K562 (cell line): ENCODE data around the gene BPTF. TPM values are rescaled to one million over a fixed set of nuclear protein-coding genes. Genes with fewer than 3 reads are reported as not detected.
A peak's percentile ranks its signal among the peaks of the same experiment; 100 is the strongest.

Experiments
- AFF4 ChIP-seq: sonication (generic); formaldehyde crosslinking; IDR thresholded peaks from 2 replicates; pipeline ENCODE4 v1.8.0; 2023; ENCODE audit warnings: mild to moderate bottlenecking, missing genetic modification reagents
- ARNT ChIP-seq, 2 experiments: fragments of 450-650 bp; IDR thresholded peaks; 2 replicates each; pipeline ENCODE4 v1.6.1; 2016; ENCODE audit warnings: mild to moderate bottlenecking in 1 of 2
- CBFA2T2 ChIP-seq: fragments of 450-650 bp; conservative IDR thresholded peaks from 2 replicates; pipeline ENCODE4 v1.6.1; 2017; ENCODE audit warnings: mild to moderate bottlenecking
- CBX2 ChIP-seq: fragments of 200-600 bp; sonication (generic); IDR thresholded peaks from one replicate; pipeline ENCODE4 v1.6.1; 2012; ENCODE audit warnings: mild to moderate bottlenecking, low read length, inconsistent platforms; ENCODE audit not compliant: insufficient read depth, poor library complexity, severe bottlenecking
- ETV1 ChIP-seq: fragments of 450-650 bp; conservative IDR thresholded peaks from 2 replicates; pipeline ENCODE4 v1.6.1; 2016; ENCODE audit warnings: missing genetic modification characterization, control low read depth, low read depth, missing compliant biosample characterization
- GABPB1 ChIP-seq: sonication (generic); formaldehyde crosslinking; IDR thresholded peaks from 2 replicates; pipeline ENCODE4 v1.8.0; 2022; ENCODE audit warnings: mild to moderate bottlenecking, missing genetic modification reagents
- HNRNPUL1 ChIP-seq: fragments of 200-400 bp; formaldehyde crosslinking; IDR thresholded peaks from 2 replicates; pipeline ENCODE4 v1.6.1; 2017; ENCODE audit warnings: low read length
- KAT7 ChIP-seq: sonication (generic); formaldehyde crosslinking; IDR thresholded peaks from 2 replicates; pipeline ENCODE4 v1.8.0; 2022; ENCODE audit warnings: missing genetic modification reagents, mild to moderate bottlenecking, borderline replicate concordance
- PHB ChIP-seq: fragments of 250-450 bp; sonication (Bioruptor Pico); IDR thresholded peaks from 2 replicates; pipeline ENCODE4 v1.5.0; 2021
- RBFOX2 ChIP-seq: fragments of 200-400 bp; formaldehyde crosslinking; IDR thresholded peaks from 2 replicates; pipeline ENCODE4 v1.6.1; 2017; ENCODE audit warnings: low read depth, mild to moderate bottlenecking, low read length, moderate library complexity
- SMAD4 ChIP-seq: fragments of 250-450 bp; sonication (Bioruptor Pico); conservative IDR thresholded peaks from 2 replicates; pipeline ENCODE4 v1.8.0; 2021; ENCODE audit warnings: inconsistent platforms, mild to moderate bottlenecking, moderate library complexity
- SRSF3 ChIP-seq: fragments of 200-400 bp; formaldehyde crosslinking; IDR thresholded peaks from 2 replicates; pipeline ENCODE4 v1.6.1; 2016; ENCODE audit warnings: mild to moderate bottlenecking, low read length, moderate library complexity; ENCODE audit not compliant: insufficient read depth
- TBP ChIP-seq: optimal IDR thresholded peaks from 2 replicates; pipeline ENCODE3; 2011; ENCODE audit warnings: low read depth, low read length, improper control_type of control experiment
- YY1 ChIP-seq, 3 experiments: IDR thresholded peaks; 2 replicates each; pipeline ENCODE4 v1.6.1; 2011; ENCODE audit warnings: low read length in 2 of 3, mild to moderate bottlenecking in 2 of 3, moderate library complexity in 2 of 3, borderline replicate concordance in 1 of 3, control low read depth in 1 of 3, low read depth in 1 of 3; ENCODE audit not compliant: insufficient read depth in 3 of 3, insufficient replicate concordance in 2 of 3, control insufficient read depth in 1 of 3, insufficient read length in 1 of 3; ENCODE audit errors: extremely low read depth in 1 of 3
- ZBED1 ChIP-seq: IDR thresholded peaks from 2 replicates; pipeline ENCODE4 v1.6.1; 2014
- ZNF23 ChIP-seq: fragments of 250-450 bp; sonication (Bioruptor Pico); IDR thresholded peaks from 2 replicates; pipeline ENCODE4 v1.4.0; 2020; ENCODE audit warnings: mild to moderate bottlenecking
- ZNF3 ChIP-seq: fragments of 250-450 bp; sonication (Bioruptor Pico); IDR thresholded peaks from 2 replicates; pipeline ENCODE4 v1.5.0; 2021; ENCODE audit warnings: mild to moderate bottlenecking, moderate library complexity
- ZNF707 ChIP-seq: fragments of 250-450 bp; sonication (Bioruptor Pico); conservative IDR thresholded peaks from 2 replicates; pipeline ENCODE4 v1.8.0; 2022; ENCODE audit warnings: inconsistent platforms, mild to moderate bottlenecking, moderate library complexity
- ZNF76 ChIP-seq: fragments of 250-450 bp; sonication (Bioruptor Pico); IDR thresholded peaks from 2 replicates; pipeline ENCODE4 v1.4.0; 2020; ENCODE audit warnings: mild to moderate bottlenecking, moderate library complexity, borderline replicate concordance
- polyA plus RNA-seq, 8 experiments: library from polyadenylated mRNA; depleted of rRNA in 4 of 8; stranded (reverse) in 5 of 8; unstranded in 3 of 8; fragments of >200 nt; fragmentation: Nextera tagmentation in 2 of 8; fragmentation: Illumina TruSeq in 1 of 8; extraction: Ambion mirVana in 2 of 8; extraction: Trizol in 1 of 8; gene quantifications; 2 replicates each; pipeline versions ENCODE4 v1.2.1 to v1.2.3, GENCODE V29; 2011 to 2014; ENCODE audit warnings: inconsistent platforms in 1 of 8, missing spikeins in 1 of 8
- total RNA-seq, 7 experiments: library from RNA; depleted of rRNA in 6 of 7; stranded (reverse); fragments of >200 nt in 6 of 7; fragmentation: Illumina TruSeq in 2 of 7; extraction: Trizol in 2 of 7; gene quantifications; 2 replicates each; pipeline versions ENCODE4 v1.2.1 to v1.2.3, GENCODE V29; 2011 to 2021; ENCODE audit warnings: low replicate concordance in 1 of 7
- TF ChIP-seq, protein P1 (sequence below): fragments of 450-650 bp; formaldehyde crosslinking; IDR thresholded peaks from 2 replicates; pipeline ENCODE4 v1.4.0; 2020; ENCODE audit warnings: mild to moderate bottlenecking
- TF ChIP-seq, protein P2 (sequence below): sonication (generic); formaldehyde crosslinking; IDR thresholded peaks from 2 replicates; pipeline ENCODE4 v1.8.1; 2022; ENCODE audit warnings: missing genetic modification reagents
- TF ChIP-seq, protein P3 (sequence below): fragments of 250-450 bp; sonication (Bioruptor Pico); IDR thresholded peaks from 2 replicates; pipeline ENCODE4 v1.8.0; 2022; ENCODE audit warnings: moderate library complexity, mild to moderate bottlenecking, inconsistent platforms

Gene BPTF
- total and polyA plus RNA-seq, 9 of the 15 experiments (the other 6 are each of a cell fraction or from before 2014, with no cell fraction given): 12.5 to 52.1 (median 26.9) TPM

- no peak; the same call in 1 of the 2 replicates for TF ChIP-seq SMAD4 (CRISPR knock-in tag)
- TF ChIP-seq HNRNPUL1: no peak
- TF ChIP-seq KAT7 (CRISPR knock-in tag): no peak
- no peak for TF ChIP-seq YY1 (IDR thresholded peaks at IDR 0.05; ENCODE audit: borderline replicate concordance in 1 of 3, control insufficient read depth in 1 of 3, extremely low read depth in 1 of 3, insufficient read depth in 3 of 3, insufficient read length in 1 of 3, insufficient replicate concordance in 2 of 3, low read depth in 1 of 3, low read length in 2 of 3)
- TF ChIP-seq GABPB1 (CRISPR knock-in tag): no peak
- TF ChIP-seq ZNF3 (CRISPR knock-in tag): no peak
- TF ChIP-seq PHB (CRISPR knock-in tag): no peak; the same call in 1 of the 2 replicates
- TF ChIP-seq, protein P1, sequence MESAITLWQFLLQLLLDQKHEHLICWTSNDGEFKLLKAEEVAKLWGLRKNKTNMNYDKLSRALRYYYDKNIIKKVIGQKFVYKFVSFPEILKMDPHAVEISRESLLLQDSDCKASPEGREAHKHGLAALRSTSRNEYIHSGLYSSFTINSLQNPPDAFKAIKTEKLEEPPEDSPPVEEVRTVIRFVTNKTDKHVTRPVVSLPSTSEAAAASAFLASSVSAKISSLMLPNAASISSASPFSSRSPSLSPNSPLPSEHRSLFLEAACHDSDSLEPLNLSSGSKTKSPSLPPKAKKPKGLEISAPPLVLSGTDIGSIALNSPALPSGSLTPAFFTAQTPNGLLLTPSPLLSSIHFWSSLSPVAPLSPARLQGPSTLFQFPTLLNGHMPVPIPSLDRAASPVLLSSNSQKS (CRISPR knock-in tag): no peak
- TF ChIP-seq, protein P2, sequence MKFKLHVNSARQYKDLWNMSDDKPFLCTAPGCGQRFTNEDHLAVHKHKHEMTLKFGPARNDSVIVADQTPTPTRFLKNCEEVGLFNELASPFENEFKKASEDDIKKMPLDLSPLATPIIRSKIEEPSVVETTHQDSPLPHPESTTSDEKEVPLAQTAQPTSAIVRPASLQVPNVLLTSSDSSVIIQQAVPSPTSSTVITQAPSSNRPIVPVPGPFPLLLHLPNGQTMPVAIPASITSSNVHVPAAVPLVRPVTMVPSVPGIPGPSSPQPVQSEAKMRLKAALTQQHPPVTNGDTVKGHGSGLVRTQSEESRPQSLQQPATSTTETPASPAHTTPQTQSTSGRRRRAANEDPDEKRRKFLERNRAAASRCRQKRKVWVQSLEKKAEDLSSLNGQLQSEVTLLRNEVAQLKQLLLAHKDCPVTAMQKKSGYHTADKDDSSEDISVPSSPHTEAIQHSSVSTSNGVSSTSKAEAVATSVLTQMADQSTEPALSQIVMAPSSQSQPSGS (CRISPR knock-in tag): no peak
- no peak for TF ChIP-seq ZNF23 (CRISPR knock-in tag)
- TF ChIP-seq SRSF3: no peak
- no peak for TF ChIP-seq ZBED1
- TF ChIP-seq, protein P3, sequence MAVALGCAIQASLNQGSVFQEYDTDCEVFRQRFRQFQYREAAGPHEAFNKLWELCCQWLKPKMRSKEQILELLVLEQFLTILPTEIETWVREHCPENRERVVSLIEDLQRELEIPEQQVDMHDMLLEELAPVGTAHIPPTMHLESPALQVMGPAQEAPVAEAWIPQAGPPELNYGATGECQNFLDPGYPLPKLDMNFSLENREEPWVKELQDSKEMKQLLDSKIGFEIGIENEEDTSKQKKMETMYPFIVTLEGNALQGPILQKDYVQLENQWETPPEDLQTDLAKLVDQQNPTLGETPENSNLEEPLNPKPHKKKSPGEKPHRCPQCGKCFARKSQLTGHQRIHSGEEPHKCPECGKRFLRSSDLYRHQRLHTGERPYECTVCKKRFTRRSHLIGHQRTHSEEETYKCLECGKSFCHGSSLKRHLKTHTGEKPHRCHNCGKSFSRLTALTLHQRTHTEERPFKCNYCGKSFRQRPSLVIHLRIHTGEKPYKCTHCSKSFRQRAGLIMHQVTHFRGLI (CRISPR knock-in tag): no peak
- no peak for TF ChIP-seq CBX2
- TF ChIP-seq ETV1: peak; percentile 36; the same call in 1 of the 2 replicates
- peak in 1 of 2 experiments; percentile 62; a peak in 2 of 4 replicates for TF ChIP-seq ARNT (IDR thresholded peaks at IDR 0.05)
- TF ChIP-seq ZNF76: no peak
- no peak for TF ChIP-seq TBP
- TF ChIP-seq CBFA2T2: no peak
- TF ChIP-seq ZNF707 (CRISPR knock-in tag): no peak
- no peak for TF ChIP-seq RBFOX2
- no peak for TF ChIP-seq AFF4
Observed at GRCh38 chr17:67993998-67994361, 168.7 kb downstream of the BPTF start (continued).
